ENCODE results near the gene BEND6.

- no peak for TF ChIP-seq CTCF (IDR thresholded peaks at IDR 0.05; ENCODE audit: low read depth, low read length)
- no peak for TF ChIP-seq POLR2A (IDR thresholded peaks at IDR 0.05; ENCODE audit: extremely low read depth, insufficient read length)
- TF ChIP-seq MAX (IDR thresholded peaks at IDR 0.05; ENCODE audit: low read depth, low read length) = no peak
- no peak for TF ChIP-seq MYC (IDR thresholded peaks at IDR 0.05; ENCODE audit: low read depth, low read length)
Observed at GRCh38 chr6:56957856-56958255, 2.9 kb downstream of the BEND6 start.
